ENCODE results near the gene KLHDC7B.

KLHDC7B gene

DNA sequence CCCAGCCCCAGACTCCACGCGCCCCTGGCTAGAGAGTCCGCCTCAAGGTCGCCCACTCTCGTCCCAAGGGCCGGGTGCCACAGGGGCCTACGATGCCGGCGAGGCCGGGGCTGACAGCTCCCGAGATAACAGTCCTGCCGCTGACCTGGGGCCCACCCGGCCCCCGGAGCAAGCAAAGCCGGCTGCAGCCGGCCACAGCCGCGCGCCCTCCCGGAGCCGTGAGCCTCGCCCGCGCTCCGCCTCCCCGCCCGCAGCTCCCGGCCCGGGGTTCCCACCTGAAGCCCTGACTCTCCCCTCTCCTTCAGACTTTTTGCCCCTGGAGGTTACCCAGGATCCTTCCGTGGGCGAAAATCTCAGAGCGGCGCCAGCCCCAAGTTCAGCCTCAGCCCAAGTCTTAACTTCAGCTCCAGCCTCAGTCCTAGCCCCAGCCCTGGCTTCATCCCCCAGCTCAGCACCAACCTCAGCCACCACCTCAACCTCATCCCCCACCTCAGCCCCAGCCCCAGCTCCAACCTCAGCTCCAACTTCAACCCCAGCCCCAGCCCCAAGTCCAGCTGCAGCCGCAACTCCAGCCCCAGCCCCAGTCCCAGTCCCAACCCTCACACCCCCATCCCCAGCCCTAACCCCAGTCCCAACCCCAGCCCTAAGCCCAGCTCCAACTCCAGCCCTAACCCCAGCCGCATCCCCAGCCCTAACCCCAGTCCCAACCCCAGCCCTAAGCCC lies 1.7 kb downstream of the KLHDC7B start:
- H3K4me3 ChIP-seq = no peak overlapping the region
- no peaks in the 10 kb centered on the region for H3K9me3 ChIP-seq (ENCODE audit: low read depth, low read length)
- no peak overlapping the region for H3K27ac ChIP-seq
- no peak for TF ChIP-seq EZH2 (IDR thresholded peaks at IDR 0.05)
- no peak for TF ChIP-seq POLR2AphosphoS5 (IDR thresholded peaks at IDR 0.05; ENCODE audit: borderline replicate concordance, low read depth, low read length)
- TF ChIP-seq FOXP2 (optimal IDR thresholded peaks at IDR 0.05; ENCODE audit: control extremely low read depth, extremely low read length, insufficient read depth) = no peak
- H3K9ac ChIP-seq (ENCODE audit: insufficient read length) = no peak overlapping the region
- DNase-seq (ENCODE audit: low read depth, low spot score) = no peak
- no peaks in the 10 kb centered on the region for H3K36me3 ChIP-seq (ENCODE audit: insufficient read depth, low read length)

DNA sequence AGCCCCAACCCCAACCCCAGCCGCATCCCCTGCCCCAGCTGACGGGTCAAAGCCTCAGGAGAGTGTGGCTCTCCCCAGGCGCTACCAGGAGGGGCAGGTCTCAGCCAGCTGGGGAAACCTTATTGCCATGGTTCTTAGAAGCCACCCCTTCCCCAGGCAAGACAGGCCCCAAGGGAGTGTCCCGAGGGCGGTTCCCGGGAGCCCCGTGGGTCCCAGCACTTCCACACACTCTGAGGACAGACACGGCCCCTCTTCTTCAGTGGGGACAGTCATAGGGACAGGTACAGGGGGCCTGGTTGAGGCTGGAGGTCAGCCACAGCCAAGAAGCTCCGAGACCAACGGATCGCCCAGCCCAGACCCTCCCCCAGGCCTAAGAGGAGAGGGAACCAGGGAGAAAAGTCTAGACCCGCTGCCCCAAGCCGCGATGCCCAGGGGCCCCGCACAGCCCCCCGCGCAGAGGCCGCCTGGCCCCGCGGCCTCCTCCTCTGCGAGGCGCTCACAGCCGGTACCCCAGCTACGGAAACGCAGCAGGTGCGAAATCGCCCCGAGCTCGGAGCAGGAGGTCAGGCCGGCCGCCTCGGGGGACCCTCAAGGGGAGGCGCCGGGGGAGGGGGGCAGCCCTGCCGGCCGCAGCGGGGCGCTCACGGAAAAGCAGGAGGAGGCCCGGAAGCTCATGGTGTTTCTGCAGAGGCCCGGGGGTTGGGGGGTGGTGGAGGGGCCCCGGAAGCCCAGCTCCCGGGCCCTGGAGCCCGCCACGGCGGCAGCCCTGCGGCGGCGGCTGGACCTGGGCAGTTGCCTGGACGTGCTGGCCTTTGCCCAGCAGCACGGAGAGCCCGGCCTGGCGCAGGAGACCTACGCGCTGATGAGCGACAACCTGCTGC lies 2.6 kb downstream of the KLHDC7B start:
- Histone ChIP-seq H3K4me3 (no peak overlapping the region), H3K9me3 (ENCODE audit: low read depth, low read length) (no peaks in the 10 kb centered on the region), H3K27ac (no peak overlapping the region), H3K36me3 (ENCODE audit: insufficient read depth, low read length) (no peaks in the 10 kb centered on the region), H3K9ac (ENCODE audit: insufficient read length) (no peak overlapping the region)
- DNase-seq (ENCODE audit: low read depth, low spot score) = no peak
- TF ChIP-seq EZH2 (IDR thresholded peaks at IDR 0.05) = no peak
- no peak for TF ChIP-seq POLR2AphosphoS5 (IDR thresholded peaks at IDR 0.05; ENCODE audit: borderline replicate concordance, low read depth, low read length)
- TF ChIP-seq FOXP2 (optimal IDR thresholded peaks at IDR 0.05; ENCODE audit: control extremely low read depth, extremely low read length, insufficient read depth) = no peak

DNA sequence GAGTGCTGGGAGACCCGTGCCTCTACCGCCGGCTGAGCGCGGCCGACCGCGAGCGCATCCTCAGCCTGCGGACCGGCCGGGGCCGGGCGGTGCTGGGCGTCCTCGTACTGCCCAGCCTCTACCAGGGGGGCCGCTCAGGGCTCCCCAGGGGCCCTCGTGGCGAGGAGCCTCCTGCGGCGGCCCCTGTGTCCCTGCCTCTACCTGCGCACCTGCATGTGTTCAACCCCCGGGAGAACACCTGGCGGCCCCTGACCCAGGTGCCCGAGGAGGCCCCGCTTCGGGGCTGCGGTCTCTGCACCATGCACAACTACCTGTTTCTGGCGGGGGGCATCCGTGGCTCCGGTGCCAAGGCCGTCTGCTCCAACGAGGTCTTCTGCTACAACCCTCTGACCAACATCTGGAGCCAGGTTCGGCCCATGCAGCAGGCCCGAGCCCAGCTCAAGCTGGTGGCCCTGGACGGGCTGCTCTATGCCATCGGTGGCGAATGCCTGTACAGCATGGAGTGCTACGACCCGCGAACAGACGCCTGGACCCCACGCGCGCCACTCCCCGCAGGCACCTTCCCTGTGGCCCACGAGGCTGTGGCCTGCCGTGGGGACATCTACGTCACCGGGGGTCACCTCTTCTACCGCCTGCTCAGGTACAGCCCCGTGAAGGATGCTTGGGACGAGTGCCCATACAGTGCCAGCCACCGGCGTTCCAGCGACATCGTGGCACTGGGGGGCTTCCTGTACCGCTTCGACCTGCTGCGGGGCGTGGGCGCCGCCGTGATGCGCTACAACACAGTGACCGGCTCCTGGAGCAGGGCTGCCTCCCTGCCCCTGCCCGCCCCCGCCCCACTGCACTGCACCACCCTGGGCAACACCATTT lies 3.5 kb downstream of the KLHDC7B start:
- no peak for DNase-seq (ENCODE audit: low read depth, low spot score)
- Histone ChIP-seq H3K9ac (ENCODE audit: insufficient read length) (no peak overlapping the region), H3K4me3 (no peak overlapping the region), H3K27ac (no peak overlapping the region), H3K9me3 (ENCODE audit: low read depth, low read length) (no peaks in the 10 kb centered on the region), H3K36me3 (ENCODE audit: insufficient read depth, low read length) (no peaks in the 10 kb centered on the region)
- TF ChIP-seq POLR2AphosphoS5 (IDR thresholded peaks at IDR 0.05; ENCODE audit: borderline replicate concordance, low read depth, low read length) (no peak), FOXP2 (optimal IDR thresholded peaks at IDR 0.05; ENCODE audit: control extremely low read depth, extremely low read length, insufficient read depth) (no peak), EZH2 (IDR thresholded peaks at IDR 0.05) (no peak)

DNA sequence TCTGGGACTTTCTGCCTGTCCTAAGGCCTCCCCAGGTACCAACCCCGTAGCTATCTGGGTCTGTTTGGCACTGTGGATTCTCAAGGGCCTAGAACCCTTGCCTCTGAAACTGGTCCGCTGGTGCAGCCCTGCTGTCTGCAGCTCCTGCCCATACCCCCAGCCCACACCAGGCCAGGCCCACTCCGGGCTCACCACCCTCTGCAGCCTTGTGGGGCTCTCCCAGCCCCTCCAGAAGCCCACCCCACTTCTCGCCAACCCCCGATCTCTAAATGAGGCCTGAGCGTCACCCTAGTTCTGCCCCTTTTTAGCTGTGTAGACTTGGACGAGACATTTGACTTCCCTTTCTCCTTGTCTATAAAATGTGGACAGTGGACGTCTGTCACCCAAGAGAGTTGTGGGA lies 4.7 kb downstream of the KLHDC7B start:
- Histone ChIP-seq H3K4me3 (no peak overlapping the region), H3K36me3 (ENCODE audit: insufficient read depth, low read length) (no peaks in the 10 kb centered on the region), H3K9me3 (ENCODE audit: low read depth, low read length) (no peaks in the 10 kb centered on the region), H3K27ac (no peak overlapping the region), H3K9ac (ENCODE audit: insufficient read length) (no peak overlapping the region)
- no peak for DNase-seq (ENCODE audit: low read depth, low spot score)
- TF ChIP-seq POLR2AphosphoS5 (IDR thresholded peaks at IDR 0.05; ENCODE audit: borderline replicate concordance, low read depth, low read length) (no peak), FOXP2 (optimal IDR thresholded peaks at IDR 0.05; ENCODE audit: control extremely low read depth, extremely low read length, insufficient read depth) (no peak), EZH2 (IDR thresholded peaks at IDR 0.05) (no peak)

DNA sequence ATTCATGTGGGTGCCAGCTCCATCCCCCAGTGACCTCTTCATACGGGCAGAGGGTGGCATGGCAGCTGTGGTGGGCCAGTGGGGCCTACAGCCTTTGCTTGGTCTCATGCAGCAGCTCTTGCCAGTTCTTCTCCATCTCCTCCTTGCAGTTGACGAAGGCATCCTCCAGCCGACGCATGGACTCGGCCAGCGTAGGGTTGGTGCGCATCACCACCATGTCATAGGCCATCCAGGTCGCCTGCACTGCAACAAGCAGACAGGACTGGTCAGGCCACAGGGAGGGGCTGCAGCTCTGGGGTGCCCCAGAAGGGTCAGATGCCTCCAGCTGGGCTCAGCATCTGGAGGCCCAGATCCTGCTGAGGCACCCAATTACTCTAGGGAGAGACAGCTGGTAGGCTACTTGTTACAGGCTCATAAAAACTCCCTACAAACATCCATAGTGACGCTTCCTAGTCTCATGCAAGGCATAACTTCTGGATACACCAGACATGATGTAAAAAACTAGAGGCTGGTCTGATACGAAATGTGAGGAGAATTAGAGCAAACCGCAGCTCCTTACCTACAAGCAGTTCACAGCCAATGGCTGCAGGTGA lies 5.6 kb downstream of the KLHDC7B start:
- H3K9me3 ChIP-seq (ENCODE audit: low read depth, low read length) = no peaks in the 10 kb centered on the region
- no peak for TF ChIP-seq FOXP2 (optimal IDR thresholded peaks at IDR 0.05; ENCODE audit: control extremely low read depth, extremely low read length, insufficient read depth)
- no peak for TF ChIP-seq EZH2 (IDR thresholded peaks at IDR 0.05)
- no peak for TF ChIP-seq POLR2AphosphoS5 (IDR thresholded peaks at IDR 0.05; ENCODE audit: borderline replicate concordance, low read depth, low read length)
- H3K36me3 ChIP-seq (ENCODE audit: insufficient read depth, low read length) = no peaks in the 10 kb centered on the region
- H3K4me3 ChIP-seq = no peak overlapping the region
- H3K9ac ChIP-seq (ENCODE audit: insufficient read length) = no peak overlapping the region
- no peak for DNase-seq (ENCODE audit: low read depth, low spot score)
- no peak overlapping the region for H3K27ac ChIP-seq

DNA sequence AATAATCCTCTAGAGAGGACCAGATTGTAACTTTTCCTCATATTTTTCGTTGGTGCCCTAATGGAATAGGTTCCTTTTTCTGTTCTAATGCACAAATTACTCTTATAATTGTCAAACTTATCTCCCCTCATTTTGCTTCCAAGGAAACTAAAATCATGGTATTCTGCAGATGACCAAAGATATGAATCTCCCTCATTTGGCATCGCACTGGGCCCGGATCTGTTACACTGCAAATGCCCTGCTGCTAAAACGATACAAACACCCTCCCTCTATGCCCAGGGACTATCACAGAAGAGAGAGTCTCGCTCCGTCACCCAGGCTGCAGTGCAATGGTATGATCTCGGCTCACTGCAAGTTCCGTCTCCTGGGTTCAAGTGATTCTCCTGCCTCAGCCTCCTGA lies 7.6 kb downstream of the KLHDC7B start:
- TF ChIP-seq EZH2 (IDR thresholded peaks at IDR 0.05) = no peak
- TF ChIP-seq POLR2AphosphoS5 (IDR thresholded peaks at IDR 0.05; ENCODE audit: borderline replicate concordance, low read depth, low read length) = no peak
- no peak for TF ChIP-seq FOXP2 (optimal IDR thresholded peaks at IDR 0.05; ENCODE audit: control extremely low read depth, extremely low read length, insufficient read depth)
- H3K36me3 ChIP-seq (ENCODE audit: insufficient read depth, low read length) = no peaks in the 10 kb centered on the region
- H3K9me3 ChIP-seq (ENCODE audit: low read depth, low read length) = no peaks in the 10 kb centered on the region
- H3K27ac ChIP-seq = no peak overlapping the region
- H3K9ac ChIP-seq (ENCODE audit: insufficient read length) = no peak overlapping the region
- H3K4me3 ChIP-seq = no peak overlapping the region
- DNase-seq (ENCODE audit: low read depth, low spot score) = no peak

DNA sequence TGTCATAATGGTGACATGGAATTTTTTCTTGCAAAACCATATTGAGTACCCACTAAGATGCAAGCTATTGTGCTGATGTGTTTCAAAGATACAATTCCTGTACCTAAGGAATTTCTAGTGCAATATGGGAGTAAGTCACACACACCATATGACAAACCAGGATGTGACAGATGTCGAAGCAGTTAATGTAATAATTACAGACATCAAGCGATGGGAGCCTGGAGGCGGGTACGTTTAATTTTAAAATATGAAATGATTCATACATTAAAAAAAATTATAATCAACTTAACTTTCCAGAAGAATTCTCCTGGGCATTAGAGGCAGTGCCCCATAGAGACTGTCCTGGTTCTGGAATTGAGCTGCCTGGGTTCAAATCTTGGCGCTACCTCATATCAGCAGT lies 11.0 kb downstream of the KLHDC7B start:
- DNase-seq (ENCODE audit: low read depth, low spot score) = no peak
- TF ChIP-seq FOXP2 (optimal IDR thresholded peaks at IDR 0.05; ENCODE audit: control extremely low read depth, extremely low read length, insufficient read depth) = no peak
- no peak for TF ChIP-seq POLR2AphosphoS5 (IDR thresholded peaks at IDR 0.05; ENCODE audit: borderline replicate concordance, low read depth, low read length)
- TF ChIP-seq EZH2 (IDR thresholded peaks at IDR 0.05) = no peak
- Histone ChIP-seq H3K4me3 (no peak overlapping the region), H3K9ac (ENCODE audit: insufficient read length) (no peak overlapping the region), H3K27ac (no peak overlapping the region), H3K36me3 (ENCODE audit: insufficient read depth, low read length) (no peaks in the 10 kb centered on the region), H3K9me3 (ENCODE audit: low read depth, low read length) (no peaks in the 10 kb centered on the region)
